Coronary artery (tissue), 2 donors: ENCODE data around the gene YPEL1.

Source experiments
- DNase-seq: peaks from one replicate; pipeline ENCODE4 v3.0.0-alpha.2; 2017; ENCODE audit warnings: low spot score
- H3K27ac ChIP-seq, 2 donors: fragments of 200-600 bp; sonication (generic); one replicate each; pipeline ENCODE4 v1.5.1; 2016 to 2019
- H3K4me3 ChIP-seq: fragments of 200-600 bp; sonication (generic); 2 replicates; pipeline ENCODE4 v1.5.1; 2016; ENCODE audit warnings: mild to moderate bottlenecking, moderate library complexity
- TF ChIP-seq, protein P1 (sequence below): fragments of 200-600 bp; sonication (generic); IDR thresholded peaks from one replicate; pipeline ENCODE4 v1.5.1; 2019; ENCODE audit warnings: antibody characterized with exemption

The YPEL1 gene

DNA sequence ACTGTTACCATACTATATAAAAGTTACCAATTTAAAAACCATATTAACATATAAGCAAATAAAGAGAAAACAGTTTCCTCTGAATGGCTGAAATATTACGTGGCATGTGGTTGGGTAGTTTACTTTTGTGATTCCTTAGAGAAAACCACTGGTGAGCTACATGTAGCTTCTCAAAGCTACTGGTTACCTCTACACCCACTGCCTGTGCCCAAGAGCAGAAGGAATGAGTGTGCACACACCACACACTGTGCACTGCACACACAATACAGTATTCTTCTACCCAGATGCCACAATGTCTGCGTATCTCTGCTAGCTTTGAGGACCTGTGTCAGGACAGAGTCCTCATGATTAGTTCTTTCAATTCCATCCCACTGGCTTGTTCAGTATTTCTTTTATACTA is 25.5 kb upstream of the YPEL1 start:
- Histone ChIP-seq H3K4me3 (no peak overlapping the region), H3K27ac (no peak overlapping the region)
- TF ChIP-seq, protein P1, sequence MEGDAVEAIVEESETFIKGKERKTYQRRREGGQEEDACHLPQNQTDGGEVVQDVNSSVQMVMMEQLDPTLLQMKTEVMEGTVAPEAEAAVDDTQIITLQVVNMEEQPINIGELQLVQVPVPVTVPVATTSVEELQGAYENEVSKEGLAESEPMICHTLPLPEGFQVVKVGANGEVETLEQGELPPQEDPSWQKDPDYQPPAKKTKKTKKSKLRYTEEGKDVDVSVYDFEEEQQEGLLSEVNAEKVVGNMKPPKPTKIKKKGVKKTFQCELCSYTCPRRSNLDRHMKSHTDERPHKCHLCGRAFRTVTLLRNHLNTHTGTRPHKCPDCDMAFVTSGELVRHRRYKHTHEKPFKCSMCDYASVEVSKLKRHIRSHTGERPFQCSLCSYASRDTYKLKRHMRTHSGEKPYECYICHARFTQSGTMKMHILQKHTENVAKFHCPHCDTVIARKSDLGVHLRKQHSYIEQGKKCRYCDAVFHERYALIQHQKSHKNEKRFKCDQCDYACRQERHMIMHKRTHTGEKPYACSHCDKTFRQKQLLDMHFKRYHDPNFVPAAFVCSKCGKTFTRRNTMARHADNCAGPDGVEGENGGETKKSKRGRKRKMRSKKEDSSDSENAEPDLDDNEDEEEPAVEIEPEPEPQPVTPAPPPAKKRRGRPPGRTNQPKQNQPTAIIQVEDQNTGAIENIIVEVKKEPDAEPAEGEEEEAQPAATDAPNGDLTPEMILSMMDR = no peak
- DNase-seq = no peak

DNA sequence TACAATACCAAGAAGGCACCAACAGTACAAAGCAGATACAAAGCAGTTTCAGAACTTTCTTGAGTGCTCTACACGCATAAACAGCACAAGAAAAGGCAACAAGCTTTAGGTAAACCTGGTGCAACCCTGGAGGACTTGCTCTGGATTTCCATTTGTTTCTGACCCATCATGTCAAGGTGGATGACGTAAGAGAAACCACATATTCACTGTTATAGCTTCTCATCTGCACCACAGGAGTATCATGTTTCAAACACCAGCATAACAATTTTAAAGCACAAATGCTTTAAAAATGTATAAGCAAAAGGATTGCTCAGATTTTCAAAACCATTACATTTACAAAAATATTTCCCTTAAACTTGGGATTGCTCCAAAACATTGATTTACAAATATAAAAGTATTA is 25.0 kb upstream of the YPEL1 start:
- Histone ChIP-seq H3K27ac (no peak overlapping the region), H3K4me3 (no peak overlapping the region)
- no peak for DNase-seq
- TF ChIP-seq, protein P1 = no peak

DNA sequence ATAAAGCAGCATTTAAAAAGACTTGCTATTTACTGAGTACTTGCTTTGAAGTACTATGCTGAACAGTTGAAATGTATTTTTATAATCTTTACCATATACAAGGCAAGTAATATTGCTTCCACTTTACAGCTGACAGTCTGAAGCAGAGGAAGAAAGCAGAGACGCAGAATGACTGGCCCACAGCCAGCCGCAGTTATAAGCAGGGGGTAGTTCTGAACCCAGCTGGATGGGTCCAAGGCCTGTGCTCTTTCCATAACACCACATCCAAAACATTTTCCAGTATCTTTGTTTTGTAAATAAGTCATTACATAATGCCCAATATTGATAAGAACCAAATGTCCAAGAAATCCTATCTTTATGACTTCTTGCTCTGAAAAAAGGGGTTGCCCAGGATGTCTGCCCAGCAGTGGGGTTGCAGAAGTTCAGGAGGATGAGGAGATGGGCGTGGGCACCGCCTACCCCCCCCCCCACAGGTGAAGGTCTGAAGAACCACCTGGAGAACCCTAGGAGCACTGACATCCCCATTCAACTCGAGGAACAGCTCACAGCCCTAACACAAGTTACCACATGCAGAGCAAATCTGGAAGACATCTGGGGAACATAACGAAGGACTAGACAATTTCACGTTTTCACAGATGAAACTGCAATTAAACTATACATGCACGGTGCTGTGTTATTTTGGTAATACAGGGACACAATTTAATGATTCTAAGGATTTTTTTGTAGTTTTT is 24.2 kb upstream of the YPEL1 start:
- Histone ChIP-seq H3K27ac (no peak overlapping the region), H3K4me3 (no peak overlapping the region)
- DNase-seq = no peak
- TF ChIP-seq, protein P1 = no peak

DNA sequence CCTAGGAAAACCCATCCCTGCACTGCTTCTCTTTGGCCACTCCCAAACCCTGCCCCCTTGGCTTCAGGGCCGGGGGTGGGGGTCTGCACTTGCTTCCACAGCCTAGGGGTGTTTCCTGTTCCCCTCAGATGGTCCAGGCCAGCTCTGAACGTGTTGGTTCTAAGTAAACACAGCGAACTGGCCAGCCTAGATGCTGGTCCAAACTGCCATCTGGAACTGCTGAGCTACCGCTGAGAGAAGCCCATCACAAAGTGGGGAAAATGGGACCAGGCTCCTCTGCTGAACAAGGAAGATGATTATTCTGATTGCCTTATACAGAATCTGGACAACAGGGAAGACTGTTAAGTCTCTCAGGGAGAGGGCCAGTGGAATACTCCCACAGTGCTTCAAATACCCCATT is 23.5 kb upstream of the YPEL1 start:
- Histone ChIP-seq H3K4me3 (no peak overlapping the region), H3K27ac (no peak overlapping the region)
- TF ChIP-seq, protein P1 = no peak
- no peak for DNase-seq

DNA sequence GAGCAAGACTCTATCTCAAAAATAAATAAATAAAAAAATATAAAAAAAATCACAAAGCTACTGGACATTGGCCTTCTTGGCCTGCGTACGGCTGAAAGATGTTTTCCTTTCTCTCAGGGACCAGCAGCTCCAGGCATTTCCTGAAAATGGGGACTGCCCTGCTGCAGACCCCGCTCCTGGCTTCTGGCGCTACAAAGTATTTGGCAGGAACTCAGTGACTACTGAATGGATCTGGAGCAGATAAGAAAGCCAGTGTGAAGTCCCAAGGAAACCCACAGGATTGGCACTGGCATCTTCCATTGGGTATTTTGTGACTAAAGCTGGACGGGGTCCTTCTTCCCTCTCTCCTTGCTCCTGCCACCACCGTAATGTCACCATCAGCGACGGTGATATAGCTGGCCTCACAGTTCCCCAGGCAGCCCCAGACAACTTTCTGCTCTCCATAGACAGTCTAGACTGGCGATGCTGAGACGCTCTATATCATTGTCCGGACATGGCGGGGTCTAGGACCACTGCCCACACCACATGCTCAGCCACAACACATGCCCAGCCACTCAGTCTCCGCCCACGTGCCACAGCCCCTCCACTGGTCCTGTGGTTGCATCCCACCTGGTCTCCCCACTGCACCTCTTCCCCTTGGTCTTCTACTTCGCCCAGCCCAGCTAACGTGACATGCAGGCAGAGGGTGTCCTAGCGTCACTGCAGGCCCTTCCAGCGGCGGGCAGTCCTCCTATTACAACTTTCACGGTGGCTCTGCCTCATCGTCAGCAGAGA is 22.7 kb upstream of the YPEL1 start:
- no peak overlapping the region for H3K4me3 ChIP-seq
- no peak for DNase-seq
- TF ChIP-seq, protein P1 = no peak
- H3K27ac ChIP-seq = no peak overlapping the region

DNA sequence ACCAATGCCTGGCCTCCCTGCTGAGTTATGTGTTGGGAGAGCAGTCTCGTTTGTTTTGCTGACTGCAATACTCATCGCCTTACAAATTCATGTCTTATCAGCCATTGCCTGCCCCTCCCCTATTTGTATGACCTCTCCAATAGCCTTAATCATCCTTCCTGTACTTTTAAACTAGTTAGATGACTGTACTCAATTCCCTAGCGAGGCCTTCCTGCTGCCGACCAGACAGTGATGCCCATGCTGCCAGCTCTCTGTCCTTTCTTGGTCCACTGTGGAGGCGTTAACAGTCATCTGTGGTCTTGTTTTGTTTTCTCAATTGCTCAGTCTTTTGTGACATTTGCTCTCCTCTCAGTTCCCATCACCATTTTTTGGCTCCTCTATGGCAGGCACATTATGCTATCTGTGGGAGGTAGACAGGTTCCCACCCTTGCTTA is 20.3 kb upstream of the YPEL1 start:
- TF ChIP-seq, protein P1 = no peak
- Histone ChIP-seq H3K4me3 (no peak overlapping the region), H3K27ac (no peak overlapping the region)
- no peak for DNase-seq

DNA sequence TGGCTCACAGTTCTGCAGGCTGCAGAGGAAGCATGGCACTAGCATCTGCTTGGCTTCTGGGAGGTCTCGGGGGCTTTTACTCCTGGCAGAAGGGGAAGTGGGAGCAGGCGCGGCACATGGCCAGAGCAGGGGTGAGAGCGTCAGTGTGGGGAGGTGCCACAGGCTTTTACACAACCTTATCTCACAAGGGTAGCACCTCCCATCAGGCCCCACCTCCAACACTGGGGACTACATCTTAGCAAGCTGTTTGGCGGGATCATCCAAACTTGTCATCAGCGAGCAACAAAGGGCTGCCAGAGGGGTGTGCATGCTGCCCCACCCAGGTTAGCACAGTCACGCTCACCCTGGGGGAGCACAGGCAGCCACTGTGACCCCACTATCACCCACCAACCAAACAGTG is 18.9 kb upstream of the YPEL1 start:
- DNase-seq = no peak
- Histone ChIP-seq H3K4me3 (peak overlapping the region; percentile 36), H3K27ac (peak overlapping the region in 1 of 2 donors; percentile 11)
- TF ChIP-seq, protein P1 = no peak
